Vagina (tissue), 2 donors: Measurements from ENCODE around the gene DHRS7C.

Experiments used
- CTCF ChIP-seq, 3 experiments: fragments of 450-650 bp in 2 of 3; fragments of 200-600 bp in 1 of 3; sonication (generic) in 1 of 3; IDR thresholded peaks; one replicate each; pipeline ENCODE4 v1.5.1; 2017 to 2019; ENCODE audit warnings: antibody characterized with exemption in 3 of 3, mild to moderate bottlenecking in 2 of 3, moderate library complexity in 2 of 3
- POLR2AphosphoS5 ChIP-seq, 2 donors: sonication (generic); formaldehyde crosslinking; IDR thresholded peaks; one replicate each; pipeline ENCODE4 v1.9.0; 2017; ENCODE audit warnings: antibody characterized with exemption in 2 of 2, mild to moderate bottlenecking in 2 of 2, low read depth in 1 of 2; ENCODE audit not compliant: insufficient read depth in 1 of 2

GRCh38 chr17:9811537-9811936 is 20.1 kb upstream of the DHRS7C start:
- TF ChIP-seq CTCF (IDR thresholded peaks at IDR 0.05): no peak
- no peak for TF ChIP-seq POLR2AphosphoS5 (IDR thresholded peaks at IDR 0.05; ENCODE audit: insufficient read depth in 1 of 2, low read depth in 1 of 2)
